IMR-90 (cell line): ENCODE data around the gene SLC25A51. TPM values are rescaled to one million over a fixed set of nuclear protein-coding genes. Genes with fewer than 3 reads are reported as not detected.
"Not testable (repeated sequence)": the region's sequence is repeated elsewhere in the genome, so short reads cannot be mapped to it uniquely, and the experiment has no call there.

Experiments used
- ATAC-seq: fragments of 200-7000 bp; cut with Tn5 transposase; 2 replicates; pipeline ENCODE4 v1.9.1; 2020; ENCODE audit warnings: low read depth, mild to moderate bottlenecking, moderate library complexity
- BruUV-seq: library from RNA; stranded (reverse); fragments of 400-500 nt; replicated peaks from 2 replicates; lab custom pipeline; 2021; lab: Mats Ljungman, UMichigan
- CTCF ChIA-PET: fragments of 300-600 bp; formaldehyde crosslinking; extraction: SDS; loops from one replicate; lab custom pipeline; 2021; ENCODE audit warnings: antibody characterized with exemption; lab: Yijun Ruan, JAX
- POLR2A ChIA-PET: fragments of 300-600 bp; sonication (Branson Sonifier 250); formaldehyde crosslinking; loops from one replicate; lab custom pipeline; 2022; ENCODE audit warnings: antibody characterized with exemption; ENCODE audit not compliant: unreplicated experiment; lab: Charles Lee
- DNase-seq: peaks from one replicate; pipeline ENCODE4 v3.0.0; 2013
- H2AFZ ChIP-seq: replicated peaks from 2 replicates; pipeline ENCODE3; 2013; ENCODE audit warnings: low read length, mild to moderate bottlenecking; ENCODE audit not compliant: poor library complexity
- H2AK5ac ChIP-seq: 2 replicates; pipeline ENCODE4 v1.6.1; 2013; ENCODE audit warnings: low read depth, low read length, inconsistent platforms
- H2AK9ac ChIP-seq: replicated peaks from 2 replicates; pipeline ENCODE3; 2013; ENCODE audit warnings: mild to moderate bottlenecking, low read depth, low read length, moderate library complexity; ENCODE audit not compliant: poor library complexity
- H2BK120ac ChIP-seq: 2 replicates; pipeline ENCODE4 v1.6.1; 2013; ENCODE audit warnings: low read depth, low read length, inconsistent platforms
- H2BK15ac ChIP-seq: 3 replicates; pipeline ENCODE4 v1.6.1; 2013; ENCODE audit warnings: low read depth, low read length, inconsistent platforms
- H2BK20ac ChIP-seq: 2 replicates; pipeline ENCODE4 v1.6.1; 2013; ENCODE audit warnings: low read depth, mild to moderate bottlenecking, inconsistent platforms, low read length, moderate library complexity
- H2BK5ac ChIP-seq: 2 replicates; pipeline ENCODE4 v1.6.1; 2013; ENCODE audit warnings: mild to moderate bottlenecking, low read depth, low read length, inconsistent platforms; ENCODE audit not compliant: poor library complexity, severe bottlenecking
- H3K14ac ChIP-seq: replicated peaks from 2 replicates; pipeline ENCODE4 v1.6.1; 2013; ENCODE audit warnings: low read depth, low read length, inconsistent platforms
- H3K18ac ChIP-seq: 2 replicates; pipeline ENCODE4 v1.6.1; 2013; ENCODE audit warnings: low read depth, low read length, control low read depth
- H3K23ac ChIP-seq: 2 replicates; pipeline ENCODE4 v1.6.1; 2013; ENCODE audit warnings: low read depth, low read length, inconsistent platforms
- H3K27ac ChIP-seq: 2 replicates; pipeline ENCODE4 v1.5.1; 2013; ENCODE audit warnings: mild to moderate bottlenecking, control low read depth, low read length; ENCODE audit not compliant: insufficient read depth
- H3K27me3 ChIP-seq: 2 replicates; pipeline ENCODE4 v1.6.1; 2013; ENCODE audit warnings: low read length; ENCODE audit not compliant: control insufficient read depth, insufficient read depth
- H3K36me3 ChIP-seq: 2 replicates; pipeline ENCODE4 v1.6.1; 2013; ENCODE audit warnings: low read length, mixed read lengths; ENCODE audit not compliant: control insufficient read depth, insufficient read depth
- H3K4ac ChIP-seq: 2 replicates; pipeline ENCODE4 v1.6.1; 2013; ENCODE audit warnings: low read depth, low read length, inconsistent platforms
- H3K4me1 ChIP-seq: 2 replicates; pipeline ENCODE4 v1.6.1; 2013; ENCODE audit warnings: low read length, mixed read lengths; ENCODE audit not compliant: control insufficient read depth, insufficient read depth
- H3K4me2 ChIP-seq: 2 replicates; pipeline ENCODE4 v1.6.1; 2013; ENCODE audit warnings: low read depth, mild to moderate bottlenecking, control low read depth, low read length, moderate library complexity
- H3K4me3 ChIP-seq: 2 replicates; pipeline ENCODE4 v1.5.1; 2013; ENCODE audit warnings: low read depth, mild to moderate bottlenecking, control low read depth, low read length, moderate library complexity; ENCODE audit not compliant: insufficient read depth
- H3K56ac ChIP-seq: 2 replicates; pipeline ENCODE4 v1.6.1; 2013; ENCODE audit warnings: low read length, inconsistent platforms; ENCODE audit not compliant: insufficient read depth; ENCODE audit errors: extremely low read depth
- H3K79me1 ChIP-seq, 2 experiments: 2 replicates each; pipeline ENCODE4 v1.6.1; 2013; ENCODE audit warnings: low read length in 2 of 2, inconsistent platforms in 1 of 2, low read depth in 1 of 2
- H3K9ac ChIP-seq: 2 replicates; pipeline ENCODE4 v1.6.1; 2013; ENCODE audit warnings: low read depth, low read length, control low read depth
- H3K9me1 ChIP-seq: 2 replicates; pipeline ENCODE4 v1.6.1; 2013; ENCODE audit warnings: low read length, inconsistent platforms; ENCODE audit not compliant: insufficient read depth
- H3K9me3 ChIP-seq: 2 replicates; pipeline ENCODE4 v1.6.1; 2013; ENCODE audit warnings: low read length; ENCODE audit not compliant: control insufficient read depth, insufficient read depth
- H4K20me1 ChIP-seq: 2 replicates; pipeline ENCODE4 v1.6.1; 2013; ENCODE audit warnings: low read length, inconsistent platforms; ENCODE audit not compliant: insufficient read depth
- H4K5ac ChIP-seq: 2 replicates; pipeline ENCODE4 v1.6.1; 2013; ENCODE audit warnings: mild to moderate bottlenecking, low read depth, low read length, control low read depth
- H4K8ac ChIP-seq, 2 experiments: 2 replicates each; pipeline ENCODE4 v1.6.1; 2013; ENCODE audit warnings: low read depth in 2 of 2, low read length in 2 of 2, control low read depth in 1 of 2, inconsistent platforms in 1 of 2
- H4K91ac ChIP-seq: 2 replicates; pipeline ENCODE4 v1.6.1; 2013; ENCODE audit warnings: low read depth, low read length, inconsistent platforms; ENCODE audit not compliant: insufficient read depth
- WGBS, 2 experiments: methylation state at CpG; one replicate each; pipeline versions ENCODE4 v1.1.5 to v1.1.7; 2013; ENCODE audit warnings: missing lambda C conversion rate in 2 of 2; ENCODE audit not compliant: insufficient read length in 1 of 2; ENCODE audit errors: extremely low coverage in 2 of 2; 5-methylcytosine and 5-hydroxymethylcytosine counted together
- dilution Hi-C: fragments of 300-500 bp; cut with HindIII; formaldehyde crosslinking; loops from one replicate; pipeline ENCODE4 v1.14.3; 2018; ENCODE audit warnings: low sequenced_read_pairs; ENCODE audit not compliant: unreplicated experiment
- in situ Hi-C: fragments of 300-500 bp; cut with MboI; formaldehyde crosslinking; loops from 3 replicates; pipeline ENCODE4 v1.14.3; 2019; ENCODE audit warnings: low sequenced_read_pairs, inconsistent platforms, mixed read lengths
- intact Hi-C: fragments of 100-400 bp; cut with micrococcal nuclease; formaldehyde crosslinking; loops from 2 replicates; pipeline ENCODE4 v1.10.0; 2022
- polyA plus RNA-seq, 3 experiments: library from polyadenylated mRNA; depleted of rRNA; stranded (reverse); fragments of >200 nt; gene quantifications; 2 replicates each; pipeline ENCODE4 v1.2.3, GENCODE V29; 2012; ENCODE audit warnings: low replicate concordance in 1 of 3
- total RNA-seq: library from RNA; depleted of rRNA; stranded (reverse); fragments of >200 nt; gene quantifications from 2 replicates; pipeline ENCODE4 v1.2.3, GENCODE V29; 2012

SLC25A51 gene
- total and polyA plus RNA-seq, 2 of the 4 experiments (the other 2 are of a cell fraction): 14.1 to 81.6 TPM

- H3K27ac ChIP-seq, H3K9me1 ChIP-seq, BruUV-seq, DNase-seq, H3K14ac ChIP-seq, in situ Hi-C loops, H3K9me3 ChIP-seq, H2BK5ac ChIP-seq, H3K4me2 ChIP-seq, H3K27me3 ChIP-seq, H2AFZ ChIP-seq, CTCF ChIA-PET, H4K5ac ChIP-seq, H2BK120ac ChIP-seq, H2BK20ac ChIP-seq, H3K4ac ChIP-seq, H4K8ac ChIP-seq, H3K4me3 ChIP-seq, H2AK9ac ChIP-seq, POLR2A ChIA-PET, intact Hi-C loops, H3K18ac ChIP-seq, H2AK5ac ChIP-seq, H3K23ac ChIP-seq, H4K91ac ChIP-seq, H3K9ac ChIP-seq, H3K56ac ChIP-seq, dilution Hi-C loops, ATAC-seq, H2BK15ac ChIP-seq, H3K4me1 ChIP-seq: not testable (repeated sequence)
- Histone ChIP-seq H4K20me1 (peaks cover 13% of the 10 kb centered on the region), H3K36me3 (peaks cover 27% of the 10 kb centered on the region), H3K79me1 (peaks cover 18 to 29% of the 10 kb centered on the region in 2 experiments)
- WGBS, 2 experiments: no CpG with 5 or more reads among the region's 17 CpGs
These were observed 12.9 kb downstream of the SLC25A51 start for GRCh38 chr9:37891042-37891441.
